GM23338 (cell line): Measurements from ENCODE around the gene SALL2. TPM values are rescaled to one million over a fixed set of nuclear protein-coding genes. Genes with fewer than 3 reads are reported as not detected.

Experiments
- ATAC-seq: fragments of 200-7000 bp; cut with Tn5 transposase; 3 replicates; pipeline ENCODE4 v1.9.1; 2020
- DNase-seq: peaks from one replicate; pipeline ENCODE4 v3.0.0-alpha.2; 2015; ENCODE audit warnings: low spot score
- H2AFZ ChIP-seq: fragments of 200-600 bp; sonication (generic); 2 replicates; pipeline ENCODE4 v1.8.0; 2016; ENCODE audit warnings: antibody characterized with exemption, mild to moderate bottlenecking, moderate library complexity
- H3F3A ChIP-seq: fragments of 200-600 bp; sonication (generic); replicated peaks from 2 replicates; pipeline ENCODE4 v1.8.0; 2017; ENCODE audit warnings: antibody characterized with exemption, mixed run types, low read depth
- H3K27ac ChIP-seq: fragments of 200-600 bp; sonication (generic); 2 replicates; pipeline ENCODE4 v1.6.1; 2016; ENCODE audit warnings: low read depth
- H3K27me3 ChIP-seq: fragments of 200-600 bp; sonication (generic); 2 replicates; pipeline ENCODE4 v1.8.0; 2016; ENCODE audit warnings: mild to moderate bottlenecking, mixed run types, moderate library complexity; ENCODE audit not compliant: insufficient read depth
- H3K36me3 ChIP-seq: fragments of 200-600 bp; sonication (generic); 2 replicates; pipeline ENCODE4 v1.8.0; 2016; ENCODE audit warnings: mild to moderate bottlenecking; ENCODE audit not compliant: insufficient read depth
- H3K4me1 ChIP-seq: fragments of 200-600 bp; sonication (generic); 2 replicates; pipeline ENCODE4 v1.8.0; 2016; ENCODE audit warnings: mild to moderate bottlenecking, moderate library complexity; ENCODE audit not compliant: insufficient read depth
- H3K4me2 ChIP-seq: fragments of 200-600 bp; sonication (generic); 2 replicates; pipeline ENCODE4 v1.7.1; 2017; ENCODE audit warnings: mixed run types
- H3K4me3 ChIP-seq: fragments of 200-600 bp; sonication (generic); 2 replicates; pipeline ENCODE4 v1.6.1; 2016; ENCODE audit warnings: mixed run types
- H3K79me2 ChIP-seq: fragments of 200-600 bp; sonication (generic); replicated peaks from 2 replicates; pipeline ENCODE4 v1.8.0; 2017; ENCODE audit warnings: mild to moderate bottlenecking; ENCODE audit not compliant: insufficient read depth
- H3K9me2 ChIP-seq: fragments of 200-600 bp; sonication (generic); 2 replicates; pipeline ENCODE4 v1.8.0; 2017; ENCODE audit not compliant: insufficient read depth
- H4K20me1 ChIP-seq: fragments of 200-600 bp; sonication (generic); replicated peaks from 2 replicates; pipeline ENCODE4 v1.8.0; 2017; ENCODE audit warnings: mild to moderate bottlenecking; ENCODE audit not compliant: insufficient read depth
- H3K27ac Mint-ChIP-seq: 2 replicates; pipeline ENCODE4 v1.8.0; 2020; ENCODE audit warnings: inconsistent platforms, mild to moderate bottlenecking, moderate library complexity, mixed read lengths
- H3K27me3 Mint-ChIP-seq: 3 replicates; pipeline ENCODE4 v1.8.0; 2022; ENCODE audit warnings: low read depth, mild to moderate bottlenecking, moderate library complexity, mixed read lengths, inconsistent platforms; ENCODE audit not compliant: insufficient read depth, poor library complexity
- H3K36me3 Mint-ChIP-seq: 3 replicates; pipeline ENCODE4 v1.8.0; 2021; ENCODE audit warnings: low read depth, mild to moderate bottlenecking, inconsistent platforms, moderate library complexity, mixed read lengths
- H3K4me1 Mint-ChIP-seq: 3 replicates; pipeline ENCODE4 v1.8.0; 2020; ENCODE audit warnings: mild to moderate bottlenecking, inconsistent platforms, mixed read lengths
- H3K4me3 Mint-ChIP-seq: 3 replicates; pipeline ENCODE4 v1.8.0; 2021; ENCODE audit warnings: moderate library complexity, mild to moderate bottlenecking, inconsistent platforms, mixed read lengths
- H3K9me3 Mint-ChIP-seq: 3 replicates; pipeline ENCODE4 v1.8.0; 2020; ENCODE audit warnings: moderate library complexity, mild to moderate bottlenecking, inconsistent platforms, mixed read lengths
- CREB1 ChIP-seq: fragments of 250-450 bp; sonication (Bioruptor Pico); IDR thresholded peaks from 2 replicates; pipeline ENCODE4 v1.5.0; 2020; ENCODE audit warnings: low read depth, mild to moderate bottlenecking, moderate library complexity
- CTCF ChIP-seq, 2 experiments: fragments of 200-600 bp in 1 of 2; sonication (generic) in 1 of 2; conservative IDR thresholded peaks; 2 replicates each; pipeline versions ENCODE4 v1.5.1 to v1.6.1; 2016 to 2017; ENCODE audit warnings: antibody characterized with exemption in 2 of 2, low read depth in 2 of 2, mild to moderate bottlenecking in 2 of 2, moderate library complexity in 1 of 2
- ETS1 ChIP-seq: IDR thresholded peaks from 2 replicates; pipeline ENCODE4 v1.6.1; 2016; ENCODE audit warnings: antibody characterized with exemption
- POLR2AphosphoS5 ChIP-seq: IDR thresholded peaks from 2 replicates; pipeline ENCODE4 v1.6.1; 2016; ENCODE audit warnings: antibody characterized with exemption, low read depth
- REST ChIP-seq: IDR thresholded peaks from one replicate; pipeline ENCODE4 v1.6.1; 2018; ENCODE audit warnings: antibody characterized with exemption; ENCODE audit not compliant: unreplicated experiment
- STAT1 ChIP-seq: IDR thresholded peaks from one replicate; pipeline ENCODE4 v1.6.1; 2016; ENCODE audit warnings: antibody characterized with exemption; ENCODE audit not compliant: unreplicated experiment
- ZNF114 ChIP-seq: fragments of 250-450 bp; sonication (Bioruptor Pico); IDR thresholded peaks from 2 replicates; pipeline ENCODE4 v1.5.0; 2020; ENCODE audit warnings: mild to moderate bottlenecking, moderate library complexity
- ZNF331 ChIP-seq: fragments of 250-450 bp; sonication (Bioruptor Pico); IDR thresholded peaks from 2 replicates; pipeline ENCODE4 v1.5.0; 2020; ENCODE audit warnings: low read depth, mild to moderate bottlenecking, moderate library complexity
- polyA plus RNA-seq: library from polyadenylated mRNA; unstranded; fragments of >200 nt; fragmentation: Nextera tagmentation; extraction: Ambion mirVana; gene quantifications from 2 replicates; pipeline ENCODE4 v1.2.1, GENCODE V29; 2016
- total RNA-seq: library from RNA; depleted of rRNA; stranded (reverse); fragments of >200 nt; shearing (Covaris generic); gene quantifications from 2 replicates; pipeline ENCODE4 v1.2.3, GENCODE V29; 2014

Gene SALL2
- total and polyA plus RNA-seq, 2 experiments from 2014 or later, result 121 to 281 TPM

- TF ChIP-seq CTCF (conservative IDR thresholded peaks at IDR 0.05; ENCODE audit: low read depth in 2 of 2) (peak; percentile 88), STAT1 (no peak), ZNF331 (no peak), CREB1 (CRISPR knock-in tag) (peak; percentile 94), ETS1 (peak; percentile 67), ZNF114 (CRISPR knock-in tag) (no peak), POLR2AphosphoS5 (peak; percentile 56; the same call in 1 of the 2 replicates), REST (no peak)
These were observed 49.0 kb downstream of the SALL2 start, which contains the start of the genes RAB2B and TOX4 (continued) for GRCh38 chr14:21476925-21477681.

- peaks cover 32% of the 10 kb centered on the region for H3K36me3 Mint-ChIP-seq
- TF ChIP-seq CTCF (conservative IDR thresholded peaks at IDR 0.05; ENCODE audit: low read depth in 2 of 2) (no peak), STAT1 (no peak)
These were observed 49.6 kb downstream of the SALL2 start for GRCh38 chr14:21476523-21476924.

More at GRCh38 chr14:21476523-21476924, 49.6 kb downstream of the SALL2 start:
- peak overlapping the region; percentile 80 for H3K4me2 ChIP-seq
- H3K79me2 ChIP-seq, result peaks cover 55% of the 10 kb centered on the region
- peaks cover 7% of the 10 kb centered on the region; the same call in 1 of the 2 replicates for H3F3A ChIP-seq
- H3K9me3 Mint-ChIP-seq, result no peaks in the 10 kb centered on the region
- no peaks in the 10 kb centered on the region for H3K4me1 ChIP-seq
- H3K27me3 ChIP-seq, result no peaks in the 10 kb centered on the region
- peak; percentile 72 for ATAC-seq
- no peak for DNase-seq
- H3K27me3 Mint-ChIP-seq, result peaks cover 4% of the 10 kb centered on the region
- peaks cover 9% of the 10 kb centered on the region; the same call in 1 of the 2 replicates for H3K36me3 ChIP-seq
- H3K9me2 ChIP-seq, result no peaks in the 10 kb centered on the region
- H3K27ac Mint-ChIP-seq, result peak overlapping the region; percentile 98
- peak overlapping the region; percentile 69 for H3K4me3 ChIP-seq
- 0 out of 2 replicates have a peak, but pooled peaks cover 9% of the 10 kb centered on the region for H4K20me1 ChIP-seq
- H2AFZ ChIP-seq, result peak overlapping the region; percentile 72; the same call in 1 of the 2 replicates
- peak overlapping the region; percentile 77 for H3K27ac ChIP-seq
- peak overlapping the region; percentile 97 for H3K4me3 Mint-ChIP-seq
- peaks cover 11% of the 10 kb centered on the region; the same call in 1 of the 3 replicates for H3K4me1 Mint-ChIP-seq
